Osteocyte (in vitro differentiated cells): ENCODE results near the gene C22orf23. TPM values are rescaled to one million over a fixed set of nuclear protein-coding genes. Genes with fewer than 3 reads are reported as not detected.

ENCODE experiments used
- DNase-seq: peaks from one replicate; pipeline ENCODE4 v3.0.0; 2021; ENCODE audit warnings: mixed read lengths; ENCODE audit not compliant: unreplicated experiment; ENCODE audit errors: extremely low spot score
- H3K27ac Mint-ChIP-seq: one replicate; pipeline ENCODE4 v1.8.0; 2021; ENCODE audit warnings: mild to moderate bottlenecking, mixed read lengths; ENCODE audit not compliant: unreplicated experiment
- H3K27me3 Mint-ChIP-seq: one replicate; pipeline ENCODE4 v1.8.0; 2021; ENCODE audit warnings: mixed read lengths; ENCODE audit not compliant: unreplicated experiment
- H3K36me3 Mint-ChIP-seq: one replicate; pipeline ENCODE4 v1.8.0; 2021; ENCODE audit warnings: mixed read lengths; ENCODE audit not compliant: unreplicated experiment
- H3K4me1 Mint-ChIP-seq: one replicate; pipeline ENCODE4 v1.8.0; 2021; ENCODE audit warnings: mixed read lengths; ENCODE audit not compliant: unreplicated experiment
- H3K4me3 Mint-ChIP-seq: one replicate; pipeline ENCODE4 v1.8.0; 2021; ENCODE audit warnings: mild to moderate bottlenecking, moderate library complexity, mixed read lengths; ENCODE audit not compliant: unreplicated experiment
- H3K9me3 Mint-ChIP-seq: one replicate; pipeline ENCODE4 v1.8.0; 2021; ENCODE audit warnings: mixed read lengths; ENCODE audit not compliant: unreplicated experiment
- CTCF ChIP-seq: fragments of 200-600 bp; sonication (generic); IDR thresholded peaks from 2 replicates; pipeline ENCODE4 v1.5.0; 2021; ENCODE audit warnings: antibody characterized with exemption, mild to moderate bottlenecking, moderate library complexity
- total RNA-seq: library from RNA; stranded (reverse); gene quantifications from 2 replicates; pipeline ENCODE4 v1.2.1, GENCODE V29; 2021

The C22orf23 gene
- total RNA-seq, 1 donor from 2014 or later, result not detected

- no peak for DNase-seq
- H3K27me3 Mint-ChIP-seq, result no peaks in the 10 kb centered on the region
- no peaks in the 10 kb centered on the region for H3K9me3 Mint-ChIP-seq
- H3K36me3 Mint-ChIP-seq, result peaks cover 4% of the 10 kb centered on the region
- TF ChIP-seq CTCF, result no peak
- no peak overlapping the region for H3K4me3 Mint-ChIP-seq
- no peaks in the 10 kb centered on the region for H3K4me1 Mint-ChIP-seq
- no peak overlapping the region for H3K27ac Mint-ChIP-seq
These were observed 21.8 kb upstream of the C22orf23 start for GRCh38 chr22:37975153-37975552.

GRCh38 chr22:37973271-37974170, 20.1 kb upstream of the C22orf23 start:
- Mint-ChIP-seq H3K27me3 (no peaks in the 10 kb centered on the region), H3K4me3 (no peak overlapping the region), H3K9me3 (no peaks in the 10 kb centered on the region), H3K4me1 (no peaks in the 10 kb centered on the region), H3K36me3 (peaks cover 8% of the 10 kb centered on the region), H3K27ac (no peak overlapping the region)
- DNase-seq, result no peak
- no peak for TF ChIP-seq CTCF

- no peaks in the 10 kb centered on the region for H3K4me1 Mint-ChIP-seq
- H3K4me3 Mint-ChIP-seq, result no peak overlapping the region
These were observed 19.1 kb upstream of the C22orf23 start for GRCh38 chr22:37972527-37972926.

GRCh38 chr22:37971475-37972434, 18.4 kb upstream of the C22orf23 start:
- no peaks in the 10 kb centered on the region for H3K4me1 Mint-ChIP-seq
- no peaks in the 10 kb centered on the region for H3K27me3 Mint-ChIP-seq
- peaks cover 20% of the 10 kb centered on the region for H3K36me3 Mint-ChIP-seq
- H3K9me3 Mint-ChIP-seq, result no peaks in the 10 kb centered on the region
- DNase-seq, result no peak
- no peak for TF ChIP-seq CTCF
- no peak overlapping the region for H3K27ac Mint-ChIP-seq
- no peak overlapping the region for H3K4me3 Mint-ChIP-seq

More at GRCh38 chr22:37972527-37972926, 19.1 kb upstream of the C22orf23 start:
- Mint-ChIP-seq H3K36me3 (peaks cover 14% of the 10 kb centered on the region), H3K9me3 (no peaks in the 10 kb centered on the region), H3K27ac (no peak overlapping the region), H3K27me3 (no peaks in the 10 kb centered on the region)
- no peak for TF ChIP-seq CTCF
- no peak for DNase-seq
